ENCODE results near the gene FGFBP3. TPM values are rescaled to one million over a fixed set of nuclear protein-coding genes. Genes with fewer than 3 reads are reported as not detected.

Gene FGFBP3
- total RNA-seq, 2 donors from 2014 or later = 1.7 to 1.8 TPM

DNA sequence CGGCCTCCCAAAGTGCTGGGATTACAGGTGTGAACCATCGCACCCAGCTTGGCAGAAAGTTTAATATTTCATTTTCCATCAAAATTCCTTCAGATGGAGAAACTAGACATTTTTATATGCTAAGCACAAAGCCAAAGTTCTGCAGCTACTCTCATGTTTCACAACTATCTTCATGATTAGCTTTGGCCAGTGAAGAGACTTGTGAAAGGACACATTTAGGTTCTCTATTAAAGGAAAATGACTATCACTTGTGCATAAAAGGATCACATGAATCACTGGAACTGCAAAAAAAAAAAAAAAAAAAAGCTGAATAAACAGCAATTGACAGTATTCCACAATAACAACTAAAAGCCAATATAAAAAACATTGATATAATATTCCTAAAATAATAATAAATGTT lies 16.2 kb downstream of the FGFBP3 start:
- ATAC-seq = no peak
- peaks cover 2% of the 10 kb centered on the region for H3K36me3 Mint-ChIP-seq (ENCODE audit: low read depth)

DNA sequence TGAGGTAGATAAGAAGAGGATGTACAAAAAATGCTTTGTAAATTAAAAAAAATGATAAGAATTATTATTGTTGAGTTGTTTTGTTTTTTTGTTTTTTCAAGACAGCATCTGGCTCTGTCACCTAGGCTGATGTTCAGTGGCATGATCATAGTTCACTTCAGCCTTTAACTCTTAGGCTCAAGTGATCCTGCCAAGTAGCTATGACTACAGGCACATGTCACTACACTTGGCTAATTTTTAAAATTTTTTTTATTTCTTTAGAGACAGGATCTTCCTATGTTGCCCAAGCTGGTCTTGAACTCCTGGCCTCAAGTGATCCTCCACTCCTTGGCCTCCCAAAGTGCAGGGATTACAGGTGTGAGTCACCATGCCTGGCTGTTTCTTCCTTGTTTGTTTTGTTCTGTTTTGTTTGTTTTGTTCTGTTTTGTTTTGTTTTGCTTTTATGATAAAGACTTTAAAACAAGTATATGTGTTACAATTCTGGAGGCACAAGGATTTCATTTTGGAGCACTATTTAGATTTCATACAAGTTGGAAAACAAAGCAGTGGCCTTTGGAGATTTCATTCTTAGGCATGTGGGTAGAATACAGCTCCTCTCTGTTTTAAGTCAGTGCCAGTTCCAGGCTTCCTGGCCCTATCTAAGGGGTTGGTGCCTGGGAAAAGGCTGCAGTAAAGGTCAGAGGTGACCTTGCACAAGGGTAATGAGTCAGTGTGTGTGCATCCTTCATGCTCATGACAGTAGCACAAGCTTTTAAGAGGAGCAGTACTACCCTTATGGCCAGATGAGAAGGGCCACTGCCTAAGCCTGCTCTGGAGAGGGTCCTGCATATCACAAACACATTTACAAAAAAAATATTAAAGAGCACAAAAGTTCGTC lies 17.9 kb downstream of the FGFBP3 start:
- peaks cover 12% of the 10 kb centered on the region for H3K4me1 Mint-ChIP-seq
- no peak for ATAC-seq
- H3K27me3 Mint-ChIP-seq = peaks cover 20% of the 10 kb centered on the region
- no peak overlapping the region for H3K4me3 Mint-ChIP-seq
- no peak for DNase-seq
- peaks cover 2% of the 10 kb centered on the region for H3K36me3 Mint-ChIP-seq (ENCODE audit: low read depth)
- no peak overlapping the region for H3K27ac Mint-ChIP-seq
- H3K9me3 ChIP-seq (ENCODE audit: control insufficient read depth, low read length, poor library complexity, severe bottlenecking) = no peaks in the 10 kb centered on the region

More for the DNA sequence above, 16.2 kb downstream of the FGFBP3 start:
- no peak overlapping the region for H3K4me3 Mint-ChIP-seq
- no peaks in the 10 kb centered on the region for H3K9me3 ChIP-seq (ENCODE audit: control insufficient read depth, low read length, poor library complexity, severe bottlenecking)
- peaks cover 29% of the 10 kb centered on the region for H3K27me3 Mint-ChIP-seq
- no peak overlapping the region for H3K27ac Mint-ChIP-seq
- DNase-seq = no peak
- H3K4me1 Mint-ChIP-seq = peaks cover 2% of the 10 kb centered on the region

DNA sequence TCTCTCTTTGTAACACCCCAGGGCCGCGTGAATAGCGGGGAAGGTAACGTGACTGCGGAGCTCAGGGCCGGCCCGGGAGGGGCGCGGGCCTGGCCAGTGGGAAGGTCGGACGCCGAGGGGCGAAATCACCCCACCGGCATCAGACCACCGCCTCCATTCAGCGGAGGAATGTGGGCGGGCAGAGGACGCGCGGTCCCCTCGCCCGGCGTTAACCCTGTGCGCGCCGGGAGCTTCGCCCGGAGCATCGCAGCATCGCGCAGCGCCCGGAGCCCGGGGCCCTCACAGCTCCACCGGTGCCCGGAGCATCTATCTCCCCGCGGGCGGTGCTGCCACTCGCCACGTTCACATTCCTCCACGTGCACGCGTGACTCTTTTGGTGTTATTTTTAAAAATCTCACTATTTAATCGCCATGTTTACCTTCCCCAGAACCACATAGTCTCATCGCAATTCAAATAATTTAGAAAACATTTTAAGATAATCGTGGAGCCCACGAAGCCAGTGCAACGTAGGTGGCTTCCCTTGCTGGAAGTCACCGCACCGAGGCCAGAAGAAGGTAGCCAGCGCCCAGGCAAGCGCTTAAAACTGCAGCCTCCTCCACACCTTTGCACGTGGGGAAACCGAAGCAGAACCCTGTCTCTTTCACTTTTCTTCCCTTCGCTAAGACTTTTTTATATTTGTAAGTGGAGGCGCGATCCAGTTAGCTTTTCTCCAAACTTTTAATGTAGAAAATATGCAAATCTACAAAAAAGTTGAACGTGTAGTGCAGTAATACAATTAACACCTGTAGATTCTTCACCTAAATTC lies 21.8 kb downstream of the FGFBP3 start:
- peaks cover 23% of the 10 kb centered on the region for H3K27me3 Mint-ChIP-seq
- ATAC-seq (peak; percentile 74), DNase-seq (peak in 1 of 3 donors; percentile 18)
- peak overlapping the region; percentile 92 for H3K4me3 Mint-ChIP-seq
- H3K36me3 Mint-ChIP-seq (ENCODE audit: low read depth) = peaks cover 2% of the 10 kb centered on the region
- no peaks in the 10 kb centered on the region for H3K9me3 ChIP-seq (ENCODE audit: control insufficient read depth, low read length, poor library complexity, severe bottlenecking)
- peaks cover 10% of the 10 kb centered on the region for H3K4me1 Mint-ChIP-seq
- no peak overlapping the region for H3K27ac Mint-ChIP-seq

DNA sequence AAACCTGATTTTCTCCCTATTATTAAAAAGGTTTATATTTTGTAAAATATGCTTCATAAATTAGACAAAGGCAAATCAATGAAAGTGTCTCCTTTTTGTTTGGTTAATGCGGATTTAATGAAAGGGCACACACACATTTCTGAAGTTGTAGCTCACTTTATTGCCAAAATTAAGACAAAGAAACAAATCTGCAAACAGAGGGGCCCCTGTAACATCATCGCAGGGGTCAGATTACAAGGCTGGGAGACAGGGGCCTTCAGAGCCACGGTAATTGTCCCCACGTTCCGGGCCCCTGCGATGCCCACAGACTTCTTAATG lies 22.4 kb downstream of the FGFBP3 start:
- no peak for ATAC-seq
- no peak overlapping the region for H3K27ac Mint-ChIP-seq
- no peaks in the 10 kb centered on the region for H3K9me3 ChIP-seq (ENCODE audit: control insufficient read depth, low read length, poor library complexity, severe bottlenecking)
- peaks cover 10% of the 10 kb centered on the region for H3K4me1 Mint-ChIP-seq
- no peak for DNase-seq
- peaks cover 2% of the 10 kb centered on the region for H3K36me3 Mint-ChIP-seq (ENCODE audit: low read depth)
- peaks cover 23% of the 10 kb centered on the region for H3K27me3 Mint-ChIP-seq
- H3K4me3 Mint-ChIP-seq = peak overlapping the region; percentile 92

DNA sequence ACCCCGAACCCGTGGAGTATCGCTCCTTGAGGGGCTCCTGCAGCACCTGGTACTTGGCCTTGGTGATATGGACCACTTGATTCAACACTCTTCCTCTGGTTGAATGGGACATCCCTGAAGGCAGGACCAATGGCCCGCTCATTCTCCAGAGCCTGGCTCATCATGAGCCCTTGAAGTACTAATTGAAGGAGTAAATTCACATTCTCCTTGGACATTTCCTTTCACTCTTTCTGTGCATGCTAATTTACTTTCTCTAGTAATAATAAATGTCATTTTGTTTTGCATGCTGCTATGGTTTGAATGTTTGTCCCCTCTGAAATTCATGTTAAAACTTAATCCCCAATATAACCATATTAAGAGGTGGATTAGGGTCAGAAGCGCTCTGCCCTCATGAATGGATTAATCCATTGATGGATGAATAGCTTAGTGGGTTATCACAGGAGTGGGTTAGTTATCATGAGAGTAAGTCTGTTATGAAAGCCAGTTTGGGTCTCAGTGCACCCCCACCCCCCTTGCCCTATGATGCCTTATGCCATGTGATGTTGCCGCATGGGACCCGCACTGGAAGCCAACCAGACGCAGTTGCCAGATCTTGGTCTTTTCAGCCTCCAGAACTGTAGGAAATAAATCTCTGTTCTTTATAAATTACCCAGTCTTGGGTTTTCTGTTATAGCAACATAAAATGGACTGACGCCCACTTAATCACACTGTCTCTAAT lies 23.8 kb downstream of the FGFBP3 start:
- H3K4me3 Mint-ChIP-seq = no peak overlapping the region
- ATAC-seq (no peak), DNase-seq (no peak)
- H3K4me1 Mint-ChIP-seq = peaks cover 10% of the 10 kb centered on the region
- peaks cover 2% of the 10 kb centered on the region for H3K36me3 Mint-ChIP-seq (ENCODE audit: low read depth)
- no peaks in the 10 kb centered on the region for H3K9me3 ChIP-seq (ENCODE audit: control insufficient read depth, low read length, poor library complexity, severe bottlenecking)
- H3K27me3 Mint-ChIP-seq = peaks cover 19% of the 10 kb centered on the region
- no peak overlapping the region for H3K27ac Mint-ChIP-seq

DNA sequence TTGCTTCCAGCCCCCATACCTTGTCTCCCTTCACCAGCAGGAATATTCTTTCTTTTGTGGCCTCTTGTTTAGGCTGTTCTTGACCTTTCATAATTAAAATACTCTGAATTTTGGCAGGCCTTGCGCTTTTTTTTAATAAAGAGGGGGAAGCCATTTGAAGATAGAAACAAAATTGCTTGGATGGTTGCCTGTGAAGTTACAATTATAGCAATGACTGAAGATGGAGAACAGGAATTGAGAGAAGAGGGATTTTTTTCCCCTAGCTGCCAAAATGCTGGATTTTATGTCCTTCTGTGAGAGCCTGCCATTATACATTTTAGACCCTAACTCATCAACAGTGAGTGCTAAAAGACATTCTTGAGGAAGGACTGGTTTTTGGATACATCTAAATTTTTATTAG lies 24.8 kb downstream of the FGFBP3 start:
- Mint-ChIP-seq H3K27ac (no peak overlapping the region), H3K27me3 (peaks cover 14% of the 10 kb centered on the region), H3K4me1 (peaks cover 10% of the 10 kb centered on the region), H3K36me3 (ENCODE audit: low read depth) (peaks cover 2% of the 10 kb centered on the region), H3K4me3 (no peak overlapping the region)
- no peaks in the 10 kb centered on the region for H3K9me3 ChIP-seq (ENCODE audit: control insufficient read depth, low read length, poor library complexity, severe bottlenecking)
- no peak for DNase-seq
- no peak for ATAC-seq

DNA sequence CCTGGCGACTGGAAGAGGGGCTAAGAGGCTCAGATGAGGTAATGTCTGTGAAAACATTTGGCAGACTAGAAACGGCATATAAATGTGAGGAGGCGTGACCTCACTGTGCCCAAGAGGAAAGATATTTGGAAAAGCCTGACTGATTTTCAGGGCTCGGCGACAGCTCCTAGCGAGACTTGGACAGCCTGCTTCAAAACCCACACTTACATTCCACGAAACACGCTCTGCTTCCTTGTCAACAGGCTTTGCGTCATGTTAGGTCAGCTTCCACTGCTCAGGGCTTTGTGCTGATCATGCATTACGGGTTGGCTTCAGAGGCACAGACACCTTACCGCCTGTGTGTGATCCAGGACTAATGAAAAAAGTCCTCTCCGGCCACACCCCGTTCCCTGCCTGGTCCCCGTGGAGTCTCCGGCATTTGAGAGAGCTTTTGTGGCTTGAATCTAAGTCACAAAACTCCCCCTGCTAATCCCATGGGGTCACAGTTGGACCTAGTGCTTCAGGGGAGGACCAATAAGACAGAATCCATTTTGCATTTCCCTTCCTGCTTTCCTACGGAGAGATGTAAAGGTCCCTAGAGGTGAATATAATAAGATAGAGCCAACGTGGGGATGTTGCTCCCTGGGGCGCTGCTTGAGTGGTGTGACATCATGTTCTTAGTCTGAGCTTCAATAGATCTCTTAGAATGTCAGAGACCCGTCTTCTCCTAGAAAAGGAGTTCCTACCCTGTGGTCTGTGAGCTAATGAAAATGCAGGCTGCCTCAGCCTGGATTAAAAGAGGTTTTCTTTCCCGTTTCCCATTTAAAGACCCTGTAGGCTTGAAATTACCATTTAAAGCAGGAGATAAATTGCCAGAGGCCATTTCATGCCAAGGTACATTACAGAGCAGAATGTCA lies 25.5 kb downstream of the FGFBP3 start:
- peaks cover 10% of the 10 kb centered on the region for H3K4me1 Mint-ChIP-seq
- no peak for ATAC-seq
- DNase-seq = no peak
- H3K9me3 ChIP-seq (ENCODE audit: control insufficient read depth, low read length, poor library complexity, severe bottlenecking) = no peaks in the 10 kb centered on the region
- H3K27me3 Mint-ChIP-seq = peaks cover 11% of the 10 kb centered on the region
- H3K36me3 Mint-ChIP-seq (ENCODE audit: low read depth) = no peaks in the 10 kb centered on the region
- H3K4me3 Mint-ChIP-seq = no peak overlapping the region
- H3K27ac Mint-ChIP-seq = no peak overlapping the region

DNA sequence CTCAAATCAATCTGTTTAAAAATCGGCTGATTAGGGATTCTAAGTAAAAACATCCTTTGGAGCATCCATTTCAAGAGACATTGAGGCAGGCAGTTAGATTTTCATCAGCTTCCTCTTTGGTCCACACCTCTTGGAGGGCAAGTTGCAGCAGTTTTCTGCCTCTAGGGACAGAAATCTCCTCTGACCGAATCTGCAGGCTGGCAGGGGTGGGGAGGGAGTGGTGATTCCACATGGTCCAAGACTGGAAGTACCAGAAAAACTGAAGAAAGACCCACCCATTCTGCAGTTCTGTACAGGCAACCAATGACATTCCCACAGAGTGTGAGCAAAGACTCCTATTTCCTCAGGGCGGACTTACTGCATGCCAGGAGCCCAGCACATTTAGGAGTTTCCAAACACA lies 29.0 kb downstream of the FGFBP3 start:
- no peak overlapping the region for H3K4me3 Mint-ChIP-seq
- H3K4me1 Mint-ChIP-seq = no peaks in the 10 kb centered on the region
- no peaks in the 10 kb centered on the region for H3K9me3 ChIP-seq (ENCODE audit: control insufficient read depth, low read length, poor library complexity, severe bottlenecking)
- no peak for ATAC-seq
- no peak for DNase-seq
- no peak overlapping the region for H3K27ac Mint-ChIP-seq
- peaks cover 3% of the 10 kb centered on the region for H3K27me3 Mint-ChIP-seq
- no peaks in the 10 kb centered on the region for H3K36me3 Mint-ChIP-seq (ENCODE audit: low read depth)

DNA sequence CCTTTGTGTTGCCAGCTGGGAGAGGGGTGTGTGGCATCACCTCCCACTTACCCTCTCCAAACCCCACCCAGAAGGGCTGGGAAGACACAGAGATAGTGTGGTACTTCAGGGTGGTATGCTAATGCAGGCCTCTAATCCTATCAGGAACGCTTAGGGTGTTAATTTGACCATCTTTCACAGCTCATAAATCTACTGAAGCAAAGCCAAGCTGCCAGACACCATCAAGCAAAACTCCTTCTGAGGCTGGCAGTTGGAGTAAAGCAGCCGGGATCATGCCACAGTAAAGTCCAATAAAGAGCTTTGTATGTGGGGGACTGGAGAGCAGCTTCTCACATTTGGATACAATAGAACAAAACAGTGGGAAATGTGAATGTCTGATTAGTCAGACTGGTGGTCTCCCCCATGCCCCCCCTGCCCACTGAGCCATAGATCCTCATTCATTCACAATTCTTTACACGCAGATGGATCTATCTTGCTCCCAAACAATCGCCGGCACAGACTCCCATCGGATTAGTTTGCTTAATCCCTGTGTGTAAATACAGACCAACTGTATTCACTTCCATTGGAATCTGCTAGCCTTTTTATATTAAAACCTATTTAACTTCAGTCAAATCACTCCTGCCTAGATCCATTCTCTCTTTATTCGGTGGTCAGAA lies 29.6 kb downstream of the FGFBP3 start:
- Mint-ChIP-seq H3K27ac (no peak overlapping the region), H3K4me3 (no peak overlapping the region), H3K36me3 (ENCODE audit: low read depth) (no peaks in the 10 kb centered on the region), H3K27me3 (no peaks in the 10 kb centered on the region), H3K4me1 (no peaks in the 10 kb centered on the region)
- ATAC-seq (no peak), DNase-seq (no peak)
- no peaks in the 10 kb centered on the region for H3K9me3 ChIP-seq (ENCODE audit: control insufficient read depth, low read length, poor library complexity, severe bottlenecking)

DNA sequence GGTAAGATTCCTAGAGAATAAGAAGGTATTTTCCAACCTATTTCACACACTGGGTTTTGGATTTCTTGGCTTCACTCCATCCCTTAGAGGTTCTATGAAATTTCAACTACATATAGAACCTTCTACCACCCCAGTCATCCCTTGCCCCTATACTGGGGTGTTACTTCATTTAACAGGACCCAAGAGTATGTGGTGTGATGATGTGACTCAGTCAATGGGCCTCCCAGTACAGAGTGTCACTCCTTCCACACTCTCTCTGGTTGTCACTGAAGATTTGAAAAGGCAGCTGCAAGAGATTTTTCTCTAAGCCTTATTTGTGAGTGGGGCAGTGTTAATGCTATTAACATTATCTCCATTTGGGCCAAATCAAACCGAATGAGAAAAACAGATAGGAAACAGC lies 33.5 kb downstream of the FGFBP3 start:
- no peak overlapping the region for H3K4me3 Mint-ChIP-seq
- no peaks in the 10 kb centered on the region for H3K4me1 Mint-ChIP-seq
- DNase-seq (no peak), ATAC-seq (no peak)
- no peaks in the 10 kb centered on the region for H3K27me3 Mint-ChIP-seq
- H3K9me3 ChIP-seq (ENCODE audit: control insufficient read depth, low read length, poor library complexity, severe bottlenecking) = no peaks in the 10 kb centered on the region
- H3K36me3 Mint-ChIP-seq (ENCODE audit: low read depth) = no peaks in the 10 kb centered on the region
- no peak overlapping the region for H3K27ac Mint-ChIP-seq

DNA sequence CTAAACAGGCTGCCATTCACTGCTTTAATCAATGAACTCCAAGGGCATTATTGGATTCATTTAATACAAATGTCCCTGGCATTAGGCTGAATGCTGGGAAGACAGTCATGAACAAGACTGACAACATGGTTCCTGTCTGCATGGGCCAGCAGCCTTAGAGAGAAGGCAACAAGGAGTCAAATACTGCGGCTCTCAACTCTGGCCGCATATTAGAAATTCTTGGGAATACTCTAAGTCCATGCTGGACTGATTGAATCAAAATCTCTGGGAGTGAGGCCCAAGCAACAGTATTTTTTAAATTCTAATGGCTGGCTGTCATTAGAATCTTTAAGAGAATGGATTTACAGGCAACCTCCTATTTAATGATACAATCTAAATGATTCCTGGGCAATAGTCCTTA lies 34.1 kb downstream of the FGFBP3 start:
- Mint-ChIP-seq H3K27me3 (no peaks in the 10 kb centered on the region), H3K4me1 (no peaks in the 10 kb centered on the region), H3K4me3 (no peak overlapping the region), H3K36me3 (ENCODE audit: low read depth) (no peaks in the 10 kb centered on the region), H3K27ac (no peak overlapping the region)
- no peak for DNase-seq
- H3K9me3 ChIP-seq (ENCODE audit: control insufficient read depth, low read length, poor library complexity, severe bottlenecking) = no peaks in the 10 kb centered on the region
- no peak for ATAC-seq

DNA sequence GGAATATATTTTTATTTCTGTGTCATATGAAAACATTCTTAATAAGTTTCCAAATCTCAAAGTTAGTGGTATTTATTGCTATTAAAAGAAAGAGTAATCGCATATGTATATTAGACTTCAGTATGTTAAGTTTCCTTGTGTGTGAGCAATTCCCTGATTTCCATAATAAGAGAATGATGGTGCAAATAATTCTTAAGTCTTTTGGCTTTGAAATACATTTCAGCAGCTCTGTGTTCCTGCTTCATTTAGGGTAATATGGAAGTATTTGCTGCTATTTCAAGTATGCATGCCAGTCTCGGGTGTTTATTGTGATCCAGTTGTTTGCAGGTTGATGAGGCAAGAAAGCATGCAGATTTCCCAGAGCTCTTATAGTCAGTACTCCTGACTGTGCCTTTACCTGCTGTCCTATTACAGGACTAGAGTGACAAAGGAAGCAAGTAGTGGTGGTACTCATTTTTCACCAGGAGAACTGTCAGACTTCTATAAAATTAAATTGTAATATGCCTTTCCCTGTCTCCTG lies 43.7 kb downstream of the FGFBP3 start:
- Mint-ChIP-seq H3K4me1 (peaks cover 3% of the 10 kb centered on the region), H3K4me3 (no peak overlapping the region), H3K27ac (no peak overlapping the region), H3K36me3 (ENCODE audit: low read depth) (no peaks in the 10 kb centered on the region), H3K27me3 (no peaks in the 10 kb centered on the region)
- DNase-seq (no peak), ATAC-seq (no peak)
- H3K9me3 ChIP-seq (ENCODE audit: control insufficient read depth, low read length, poor library complexity, severe bottlenecking) = no peaks in the 10 kb centered on the region

Measured in T-helper 17 cell (primary cell).